Left ventricle myocardium inferior (tissue), 1 donor: ENCODE results near the gene MAP2. TPM values are rescaled to one million over a fixed set of nuclear protein-coding genes. Genes with fewer than 3 reads are reported as not detected.

Experiments
- DNase-seq: peaks from one replicate; pipeline ENCODE4 v3.0.0-alpha.2; 2020
- H3K27ac ChIP-seq: fragments of 200-600 bp; replicated peaks from 2 replicates; pipeline ENCODE4 v1.8.0; 2021
- H3K27me3 ChIP-seq: fragments of 200-600 bp; 2 replicates; pipeline ENCODE4 v1.8.0; 2021; ENCODE audit warnings: low read depth
- H3K36me3 ChIP-seq: fragments of 200-600 bp; 2 replicates; pipeline ENCODE4 v1.8.0; 2021
- H3K4me1 ChIP-seq: fragments of 200-600 bp; 2 replicates; pipeline ENCODE4 v1.8.0; 2021
- H3K4me3 ChIP-seq: fragments of 200-600 bp; 2 replicates; pipeline ENCODE4 v1.8.0; 2021; ENCODE audit warnings: mild to moderate bottlenecking, moderate library complexity
- H3K9me3 ChIP-seq: fragments of 200-600 bp; replicated peaks from 2 replicates; pipeline ENCODE4 v1.8.0; 2021
- CTCF ChIP-seq: fragments of 200-600 bp; IDR thresholded peaks from 2 replicates; pipeline ENCODE4 v1.8.0; 2021; ENCODE audit warnings: antibody characterized with exemption, mild to moderate bottlenecking, borderline replicate concordance
- intact Hi-C: fragments of 100-400 bp; cut with micrococcal nuclease; formaldehyde crosslinking; loops from one replicate; pipeline ENCODE4 v1.11.0; 2022
- total RNA-seq: library from RNA; stranded (reverse); fragmentation: NEBNext Ultra II Directional; extraction: Animal tissue kit (Norgen Biotek cat#: 25700); gene quantifications from one replicate; pipeline ENCODE4 v1.2.1, GENCODE V29; 2021
- donor health status: DM: no; HTN: yes; CAD: no; lungs with severe emphysema.

MAP2 gene
- total RNA-seq, 1 donor from 2014 or later: 6.2 TPM

GRCh38 chr2:209662021-209662420 is 238.2 kb downstream of the MAP2 start:
- Histone ChIP-seq H3K9me3 (peaks cover 1% of the 10 kb centered on the region), H3K27ac (no peak overlapping the region), H3K4me3 (no peak overlapping the region), H3K36me3 (no peaks in the 10 kb centered on the region), H3K27me3 (no peaks in the 10 kb centered on the region), H3K4me1 (no peaks in the 10 kb centered on the region)
- TF ChIP-seq CTCF: no peak
- no peak for DNase-seq
- intact Hi-C loops: no loop called here

GRCh38 chr2:209663139-209663538 is 239.3 kb downstream of the MAP2 start:
- Histone ChIP-seq H3K36me3 (no peaks in the 10 kb centered on the region), H3K27me3 (no peaks in the 10 kb centered on the region), H3K4me3 (no peak overlapping the region), H3K27ac (no peak overlapping the region), H3K9me3 (no peaks in the 10 kb centered on the region), H3K4me1 (no peaks in the 10 kb centered on the region)
- intact Hi-C loops: no loop called here
- DNase-seq: no peak
- TF ChIP-seq CTCF: no peak

- Histone ChIP-seq H3K36me3 (no peaks in the 10 kb centered on the region), H3K27me3 (no peaks in the 10 kb centered on the region), H3K9me3 (no peaks in the 10 kb centered on the region), H3K27ac (no peak overlapping the region), H3K4me1 (no peaks in the 10 kb centered on the region), H3K4me3 (no peak overlapping the region)
- no peak for DNase-seq
- intact Hi-C loops: no loop called here
- TF ChIP-seq CTCF: no peak
Measured at GRCh38 chr2:209663656-209664055, 239.8 kb downstream of the MAP2 start.

- no peak for DNase-seq
- Histone ChIP-seq H3K4me3 (no peak overlapping the region), H3K4me1 (no peaks in the 10 kb centered on the region), H3K36me3 (no peaks in the 10 kb centered on the region), H3K9me3 (no peaks in the 10 kb centered on the region), H3K27ac (no peak overlapping the region), H3K27me3 (no peaks in the 10 kb centered on the region)
- intact Hi-C loops: no loop called here
- TF ChIP-seq CTCF: no peak
Measured at GRCh38 chr2:209666296-209666695, 242.4 kb downstream of the MAP2 start.

GRCh38 chr2:209671020-209671680 is 247.3 kb downstream of the MAP2 start:
- H3K36me3 ChIP-seq: no peaks in the 10 kb centered on the region
- no peaks in the 10 kb centered on the region for H3K27me3 ChIP-seq
- no peak overlapping the region for H3K27ac ChIP-seq
- H3K4me3 ChIP-seq: no peak overlapping the region
- no peaks in the 10 kb centered on the region for H3K9me3 ChIP-seq
- H3K4me1 ChIP-seq: no peaks in the 10 kb centered on the region
- no peak for TF ChIP-seq CTCF
- intact Hi-C loops: no loop called here
- DNase-seq: no peak
